ENCODE results near the gene GCFC2.

DNA sequence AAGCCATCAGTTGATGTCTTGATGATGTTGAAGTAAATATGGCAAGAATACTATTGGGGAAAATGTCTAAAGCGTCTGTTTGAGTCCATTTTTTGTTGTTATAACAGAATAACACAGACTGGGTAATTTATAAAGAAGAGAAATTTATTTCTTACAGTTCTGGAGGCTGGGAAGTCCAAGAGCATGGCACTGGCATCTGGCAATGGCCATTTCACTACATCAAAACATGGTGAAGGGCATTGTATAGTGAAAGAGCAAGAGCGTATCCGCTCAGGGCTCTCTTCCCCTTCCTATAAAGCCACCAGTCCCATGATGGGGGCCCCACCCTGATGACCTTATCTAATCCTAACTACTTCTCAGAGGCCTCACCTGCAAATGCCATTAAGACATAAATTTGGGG is 93.8 kb downstream of the GCFC2 start:
- no peak for TF ChIP-seq CTCF (IDR thresholded peaks at IDR 0.05; ENCODE audit: low read depth, low read length)
- no peak for TF ChIP-seq EZH2phosphoT487 (IDR thresholded peaks at IDR 0.05; ENCODE audit: low read depth)

All from OCI-LY3 (cell line).